T-helper 17 cell (primary cell): Measurements from ENCODE around the gene PRELID3B. TPM values are rescaled to one million over a fixed set of nuclear protein-coding genes. Genes with fewer than 3 reads are reported as not detected.

ENCODE experiments used
- ATAC-seq: fragments of 150-1000 bp; cut with Tn5 transposase; 2 replicates; pipeline ENCODE4 v1.10.0; 2021; ENCODE audit warnings: mild to moderate bottlenecking, moderate library complexity
- DNase-seq, 3 donors: peaks; one replicate each; pipeline versions ENCODE4 v3.0.0 to v3.0.0-alpha.2; 2020 to 2021
- H3K9me3 ChIP-seq: one replicate; pipeline ENCODE4 v1.7.0; 2013; ENCODE audit warnings: low read length, mild to moderate bottlenecking; ENCODE audit not compliant: control insufficient read depth, poor library complexity, severe bottlenecking
- H3K27ac Mint-ChIP-seq: one replicate; pipeline ENCODE4 v1.8.0; 2022; ENCODE audit warnings: mild to moderate bottlenecking, moderate library complexity, mixed read lengths
- H3K27me3 Mint-ChIP-seq: one replicate; pipeline ENCODE4 v1.8.0; 2022; ENCODE audit warnings: mixed read lengths
- H3K36me3 Mint-ChIP-seq: one replicate; pipeline ENCODE4 v1.8.0; 2022; ENCODE audit warnings: low read depth, mixed read lengths
- H3K4me1 Mint-ChIP-seq: one replicate; pipeline ENCODE4 v1.8.0; 2022; ENCODE audit warnings: mild to moderate bottlenecking, mixed read lengths
- H3K4me3 Mint-ChIP-seq: one replicate; pipeline ENCODE4 v1.8.0; 2022; ENCODE audit warnings: mild to moderate bottlenecking, moderate library complexity, mixed read lengths
- total RNA-seq, 4 donors: library from RNA in 2 of 4; stranded (reverse) in 2 of 4; gene quantifications; one replicate each; pipeline ENCODE4 v1.2.3 and lab custom pipeline; 2022 to 2026

Gene PRELID3B
- total RNA-seq (10 to 100 TPM; 53.8 to 72.6 TPM), total RNA-seq (lab: John Stamatoyannopoulos, UW) (79.3 to 107 reads per million in 2 donors)

GRCh38 chr20:59042151-59042795, at the start of gene PRELID3B:
TSS of gene PRELID3B (minus strand) at chr20:59042786. CDS start at chr20:59042730, 56 bp downstream.
- DNase-seq (peak; percentile 21 to 28 (median 21)), ATAC-seq (peak; percentile 24)
- no peaks in the 10 kb centered on the region for H3K9me3 ChIP-seq
- Mint-ChIP-seq H3K4me3 (peak within 1 kb of the TSS; percentile 90), H3K27ac (peak within 1 kb of the TSS; percentile 92), H3K36me3 (no peaks in the 10 kb centered on the region), H3K4me1 (peaks cover 38% of the 10 kb centered on the region), H3K27me3 (no peaks in the 10 kb centered on the region)

GRCh38 chr20:59087829-59088433, 45.3 kb upstream of the PRELID3B start:
- no peak overlapping the region for H3K4me3 Mint-ChIP-seq
- DNase-seq (peak; percentile 72 to 85 (median 76)), ATAC-seq (peak; percentile 91)
- no peaks in the 10 kb centered on the region for H3K9me3 ChIP-seq
- no peaks in the 10 kb centered on the region for H3K36me3 Mint-ChIP-seq
- H3K27ac Mint-ChIP-seq = peak overlapping the region; percentile 63
- H3K4me1 Mint-ChIP-seq = peaks cover 2% of the 10 kb centered on the region
- peaks cover 10% of the 10 kb centered on the region for H3K27me3 Mint-ChIP-seq

- Mint-ChIP-seq H3K4me3 (no peak overlapping the region), H3K27ac (no peak overlapping the region), H3K4me1 (peaks cover 2% of the 10 kb centered on the region), H3K27me3 (peaks cover 11% of the 10 kb centered on the region), H3K36me3 (no peaks in the 10 kb centered on the region)
- DNase-seq (no peak), ATAC-seq (no peak)
- no peaks in the 10 kb centered on the region for H3K9me3 ChIP-seq
Measured at GRCh38 chr20:59086923-59087322, 44.3 kb upstream of the PRELID3B start.

GRCh38 chr20:59084041-59084850, 41.7 kb upstream of the PRELID3B start:
- H3K9me3 ChIP-seq = no peaks in the 10 kb centered on the region
- no peak overlapping the region for H3K4me3 Mint-ChIP-seq
- peaks cover 25% of the 10 kb centered on the region for H3K27me3 Mint-ChIP-seq
- peaks cover 5% of the 10 kb centered on the region for H3K4me1 Mint-ChIP-seq
- no peak for ATAC-seq
- H3K36me3 Mint-ChIP-seq = no peaks in the 10 kb centered on the region
- H3K27ac Mint-ChIP-seq = no peak overlapping the region
- no peak for DNase-seq

- H3K9me3 ChIP-seq = no peaks in the 10 kb centered on the region
- Mint-ChIP-seq H3K4me3 (no peak overlapping the region), H3K27me3 (peaks cover 34% of the 10 kb centered on the region), H3K36me3 (no peaks in the 10 kb centered on the region), H3K27ac (no peak overlapping the region), H3K4me1 (peaks cover 3% of the 10 kb centered on the region)
- ATAC-seq (no peak), DNase-seq (no peak)
Measured at GRCh38 chr20:59082981-59083380, 40.4 kb upstream of the PRELID3B start.

GRCh38 chr20:59082077-59082740, 39.6 kb upstream of the PRELID3B start:
- ATAC-seq (no peak), DNase-seq (no peak)
- H3K9me3 ChIP-seq = no peaks in the 10 kb centered on the region
- Mint-ChIP-seq H3K27ac (no peak overlapping the region), H3K4me3 (no peak overlapping the region), H3K4me1 (peaks cover 5% of the 10 kb centered on the region), H3K27me3 (peaks cover 41% of the 10 kb centered on the region), H3K36me3 (peaks cover 4% of the 10 kb centered on the region)

- H3K36me3 Mint-ChIP-seq = peaks cover 4% of the 10 kb centered on the region
- DNase-seq (no peak), ATAC-seq (no peak)
- no peak overlapping the region for H3K27ac Mint-ChIP-seq
- H3K4me3 Mint-ChIP-seq = no peak overlapping the region
- peaks cover 5% of the 10 kb centered on the region for H3K4me1 Mint-ChIP-seq
- peaks cover 53% of the 10 kb centered on the region for H3K27me3 Mint-ChIP-seq
- H3K9me3 ChIP-seq = no peaks in the 10 kb centered on the region
Measured at GRCh38 chr20:59081036-59081435, 38.5 kb upstream of the PRELID3B start.

- Mint-ChIP-seq H3K27ac (no peak overlapping the region), H3K27me3 (peaks cover 74% of the 10 kb centered on the region), H3K36me3 (peaks cover 4% of the 10 kb centered on the region), H3K4me1 (peaks cover 5% of the 10 kb centered on the region), H3K4me3 (no peak overlapping the region)
- no peaks in the 10 kb centered on the region for H3K9me3 ChIP-seq
- ATAC-seq = no peak
- DNase-seq = no peak
Measured at GRCh38 chr20:59078231-59078630, 35.6 kb upstream of the PRELID3B start.

- DNase-seq (no peak), ATAC-seq (no peak)
- no peaks in the 10 kb centered on the region for H3K9me3 ChIP-seq
- Mint-ChIP-seq H3K27me3 (peaks cover 76% of the 10 kb centered on the region), H3K4me3 (no peak overlapping the region), H3K27ac (no peak overlapping the region), H3K36me3 (peaks cover 7% of the 10 kb centered on the region), H3K4me1 (peaks cover 8% of the 10 kb centered on the region)
Measured at GRCh38 chr20:59077705-59078104, 35.1 kb upstream of the PRELID3B start.

- DNase-seq = no peak
- Mint-ChIP-seq H3K36me3 (peaks cover 7% of the 10 kb centered on the region), H3K4me1 (peaks cover 5% of the 10 kb centered on the region), H3K4me3 (no peak overlapping the region), H3K27me3 (peaks cover 84% of the 10 kb centered on the region), H3K27ac (no peak overlapping the region)
- no peaks in the 10 kb centered on the region for H3K9me3 ChIP-seq
- no peak for ATAC-seq
Measured at GRCh38 chr20:59075934-59076508, 33.4 kb upstream of the PRELID3B start.

- Mint-ChIP-seq H3K27me3 (peaks cover 86% of the 10 kb centered on the region), H3K27ac (no peak overlapping the region)
- no peak for ATAC-seq
Measured at GRCh38 chr20:59074456-59074855, 31.9 kb upstream of the PRELID3B start.

GRCh38 chr20:59073582-59073981, 31.0 kb upstream of the PRELID3B start:
- Mint-ChIP-seq H3K27me3 (peaks cover 86% of the 10 kb centered on the region), H3K27ac (no peak overlapping the region), H3K4me1 (peaks cover 5% of the 10 kb centered on the region), H3K36me3 (peaks cover 9% of the 10 kb centered on the region), H3K4me3 (no peak overlapping the region)
- no peak for ATAC-seq
- no peaks in the 10 kb centered on the region for H3K9me3 ChIP-seq
- DNase-seq = no peak

More at GRCh38 chr20:59074456-59074855, 31.9 kb upstream of the PRELID3B start:
- Mint-ChIP-seq H3K36me3 (peaks cover 9% of the 10 kb centered on the region), H3K4me3 (no peak overlapping the region), H3K4me1 (peaks cover 5% of the 10 kb centered on the region)
- DNase-seq = no peak
- H3K9me3 ChIP-seq = no peaks in the 10 kb centered on the region
